ENCODE measurements around the gene AGTRAP.

Gene AGTRAP

GRCh38 chr1:11764519-11764918 lies 28.6 kb downstream of the AGTRAP start:
- TF ChIP-seq CTCF (IDR thresholded peaks at IDR 0.05; ENCODE audit: extremely low read depth, missing control alignments) = no peak
- DNase-seq (ENCODE audit: low spot score) = no peak

- TF ChIP-seq CTCF (IDR thresholded peaks at IDR 0.05; ENCODE audit: extremely low read depth, missing control alignments) = no peak
- DNase-seq (ENCODE audit: low spot score) = no peak
Observed at GRCh38 chr1:11765661-11766428, 29.9 kb downstream of the AGTRAP start.

GRCh38 chr1:11766429-11766776 lies 30.5 kb downstream of the AGTRAP start:
- no peak for TF ChIP-seq CTCF (IDR thresholded peaks at IDR 0.05; ENCODE audit: extremely low read depth, missing control alignments)

GRCh38 chr1:11767922-11768704 lies 32.2 kb downstream of the AGTRAP start:
- no peak for DNase-seq (ENCODE audit: low spot score)
- no peak for TF ChIP-seq CTCF (IDR thresholded peaks at IDR 0.05; ENCODE audit: extremely low read depth, missing control alignments)

More at GRCh38 chr1:11766429-11766776, 30.5 kb downstream of the AGTRAP start:
- no peak for DNase-seq (ENCODE audit: low spot score)

GRCh38 chr1:11768821-11769220 lies 32.9 kb downstream of the AGTRAP start:
- DNase-seq (ENCODE audit: low spot score) = no peak
- no peak for TF ChIP-seq CTCF (IDR thresholded peaks at IDR 0.05; ENCODE audit: extremely low read depth, missing control alignments)

- DNase-seq (ENCODE audit: low spot score) = no peak
- no peak for TF ChIP-seq CTCF (IDR thresholded peaks at IDR 0.05; ENCODE audit: extremely low read depth, missing control alignments)
Observed at GRCh38 chr1:11769274-11769673, 33.3 kb downstream of the AGTRAP start.

- no peak for TF ChIP-seq CTCF (IDR thresholded peaks at IDR 0.05; ENCODE audit: extremely low read depth, missing control alignments)
- DNase-seq (ENCODE audit: low spot score) = no peak
Observed at GRCh38 chr1:11770011-11770410, 34.1 kb downstream of the AGTRAP start.

Measured in GM20000 (cell line).